Cerebellar nuclear complex (tissue), 1 donor: ENCODE data around the gene SETDB1.

Source experiments
- DNase-seq, 2 experiments: peaks; one replicate each; lab custom pipeline; 2025; lab: John Stamatoyannopoulos, UW

The SETDB1 gene

GRCh38 chr1:150931773-150932172, 5.6 kb downstream of the SETDB1 start:
- no peak for DNase-seq

GRCh38 chr1:150944856-150945255, 18.7 kb downstream of the SETDB1 start:
- no peak for DNase-seq

- no peak for DNase-seq
Observed at GRCh38 chr1:150954708-150955107, 28.5 kb downstream of the SETDB1 start.

- DNase-seq: no peak
Observed at GRCh38 chr1:150955280-150955679, 29.1 kb downstream of the SETDB1 start.

GRCh38 chr1:150957666-150958065, 31.5 kb downstream of the SETDB1 start:
- DNase-seq: no peak

- no peak for DNase-seq
Observed at GRCh38 chr1:150960646-150961045, 34.5 kb downstream of the SETDB1 start.

- no peak for DNase-seq
Observed at GRCh38 chr1:150961756-150962155, 35.6 kb downstream of the SETDB1 start.

- DNase-seq: no peak
Observed at GRCh38 chr1:150963321-150964163, 37.4 kb downstream of the SETDB1 start.

- no peak for DNase-seq
Observed at GRCh38 chr1:150964164-150964489, 38.0 kb downstream of the SETDB1 start.

GRCh38 chr1:150965605-150966004, 39.4 kb downstream of the SETDB1 start:
- DNase-seq: no peak

- DNase-seq: no peak
Observed at GRCh38 chr1:150966011-150966410, 39.8 kb downstream of the SETDB1 start.

- no peak for DNase-seq
Observed at GRCh38 chr1:150967936-150968335, 41.8 kb downstream of the SETDB1 start.

GRCh38 chr1:150968491-150968890, 42.3 kb downstream of the SETDB1 start:
- DNase-seq: no peak

- no peak for DNase-seq
Observed at GRCh38 chr1:150969626-150970025, 43.5 kb downstream of the SETDB1 start.

- DNase-seq: no peak
Observed at GRCh38 chr1:150970808-150971582, 44.8 kb downstream of the SETDB1 start.

- no peak for DNase-seq
Observed at GRCh38 chr1:150971583-150972416, 45.6 kb downstream of the SETDB1 start.

GRCh38 chr1:150972417-150972940, 46.3 kb downstream of the SETDB1 start:
- DNase-seq: no peak

GRCh38 chr1:150973258-150973835, 47.2 kb downstream of the SETDB1 start:
- no peak for DNase-seq

- no peak for DNase-seq
Observed at GRCh38 chr1:150973836-150974579, 47.8 kb downstream of the SETDB1 start.

GRCh38 chr1:150974580-150975478, 48.7 kb downstream of the SETDB1 start, which contains the start of gene CERS2:
Gene CERS2, minus strand, starts transcription at chr1:150974835. Its CDS starts 5,745 bp downstream, at chr1:150969090.
- no peak for DNase-seq
